HepG2 (cell line): ENCODE results near the gene PRSS36. TPM values are rescaled to one million over a fixed set of nuclear protein-coding genes. Genes with fewer than 3 reads are reported as not detected.

Source experiments
- FOXP1 ChIP-seq, 2 experiments: fragments of 450-650 bp in 1 of 2; IDR thresholded peaks; 2 replicates each; pipeline ENCODE4 v1.6.1; 2017 to 2018; ENCODE audit warnings: antibody characterized with exemption in 1 of 2
- KMT2A ChIP-seq: sonication (generic); formaldehyde crosslinking; IDR thresholded peaks from 2 replicates; pipeline ENCODE4 v1.4.0; 2020; ENCODE audit warnings: missing genetic modification reagents
- LRRFIP1 ChIP-seq: sonication (generic); formaldehyde crosslinking; conservative IDR thresholded peaks from 2 replicates; pipeline ENCODE4 v1.4.0; 2020; ENCODE audit warnings: missing genetic modification reagents
- MAZ ChIP-seq, 2 experiments: sonication (generic) in 1 of 2; formaldehyde crosslinking in 1 of 2; IDR thresholded peaks; 2 replicates each; pipeline versions ENCODE4 v1.5.0 to v1.6.1; 2012 to 2020; ENCODE audit warnings: low read depth in 2 of 2, mild to moderate bottlenecking in 2 of 2, borderline replicate concordance in 1 of 2, improper control_type of control experiment in 1 of 2, low read length in 1 of 2, missing genetic modification reagents in 1 of 2, moderate library complexity in 1 of 2
- NFKB2 ChIP-seq: sonication (generic); formaldehyde crosslinking; IDR thresholded peaks from 2 replicates; pipeline ENCODE4 v1.4.0; 2020; ENCODE audit warnings: missing genetic modification reagents, borderline replicate concordance
- PHB2 ChIP-seq: fragments of 450-650 bp; IDR thresholded peaks from 2 replicates; pipeline ENCODE4 v1.6.1; 2018; ENCODE audit not compliant: partially characterized antibody
- RARA ChIP-seq: IDR thresholded peaks from 2 replicates; pipeline ENCODE4 v1.6.1; 2016; ENCODE audit warnings: missing genetic modification reagents, missing compliant biosample characterization
- SP5 ChIP-seq: IDR thresholded peaks from 2 replicates; pipeline ENCODE4 v1.6.1; 2016; ENCODE audit warnings: low read depth, borderline replicate concordance
- ZBTB42 ChIP-seq: sonication (generic); formaldehyde crosslinking; IDR thresholded peaks from 2 replicates; pipeline ENCODE4 v1.5.0; 2020; ENCODE audit warnings: mild to moderate bottlenecking, missing genetic modification reagents
- ZSCAN21 ChIP-seq: sonication (generic); formaldehyde crosslinking; IDR thresholded peaks from 2 replicates; pipeline ENCODE4 v1.8.0; 2022; ENCODE audit warnings: mild to moderate bottlenecking, missing genetic modification reagents, moderate library complexity, borderline replicate concordance
- polyA plus RNA-seq, 8 experiments: library from polyadenylated mRNA; depleted of rRNA in 3 of 8; stranded (reverse) in 7 of 8; unstranded in 1 of 8; fragments of >200 nt; fragmentation: Illumina TruSeq in 4 of 8; extraction: Trizol in 4 of 8; gene quantifications; 2 replicates each; pipeline versions ENCODE4 v1.2.1 to v1.2.3, GENCODE V29; 2011 to 2016; ENCODE audit warnings: low read depth in 4 of 8, missing spikeins in 1 of 8, mixed read lengths in 1 of 8; ENCODE audit not compliant: insufficient read depth in 1 of 8
- total RNA-seq, 5 experiments: library from RNA; depleted of rRNA; stranded (reverse); fragments of >200 nt; fragmentation: Illumina TruSeq; extraction: Trizol; gene quantifications; 2 replicates each; pipeline ENCODE4 v1.2.3, GENCODE V29; 2016; ENCODE audit warnings: low read depth in 1 of 5
- TF ChIP-seq, protein P1 (sequence below): IDR thresholded peaks from 2 replicates; pipeline ENCODE4 v1.6.1; 2016; ENCODE audit warnings: missing genetic modification reagents, missing compliant biosample characterization
- TF ChIP-seq, protein P2 (sequence below): sonication (generic); formaldehyde crosslinking; IDR thresholded peaks from 2 replicates; pipeline ENCODE4 v1.4.0; 2020; ENCODE audit warnings: missing genetic modification reagents, borderline replicate concordance

PRSS36 gene
- total and polyA plus RNA-seq, 2 of the 13 experiments (the other 11 are each of a cell fraction or from before 2014, with no cell fraction given): 1.5 to 2.1 TPM

DNA sequence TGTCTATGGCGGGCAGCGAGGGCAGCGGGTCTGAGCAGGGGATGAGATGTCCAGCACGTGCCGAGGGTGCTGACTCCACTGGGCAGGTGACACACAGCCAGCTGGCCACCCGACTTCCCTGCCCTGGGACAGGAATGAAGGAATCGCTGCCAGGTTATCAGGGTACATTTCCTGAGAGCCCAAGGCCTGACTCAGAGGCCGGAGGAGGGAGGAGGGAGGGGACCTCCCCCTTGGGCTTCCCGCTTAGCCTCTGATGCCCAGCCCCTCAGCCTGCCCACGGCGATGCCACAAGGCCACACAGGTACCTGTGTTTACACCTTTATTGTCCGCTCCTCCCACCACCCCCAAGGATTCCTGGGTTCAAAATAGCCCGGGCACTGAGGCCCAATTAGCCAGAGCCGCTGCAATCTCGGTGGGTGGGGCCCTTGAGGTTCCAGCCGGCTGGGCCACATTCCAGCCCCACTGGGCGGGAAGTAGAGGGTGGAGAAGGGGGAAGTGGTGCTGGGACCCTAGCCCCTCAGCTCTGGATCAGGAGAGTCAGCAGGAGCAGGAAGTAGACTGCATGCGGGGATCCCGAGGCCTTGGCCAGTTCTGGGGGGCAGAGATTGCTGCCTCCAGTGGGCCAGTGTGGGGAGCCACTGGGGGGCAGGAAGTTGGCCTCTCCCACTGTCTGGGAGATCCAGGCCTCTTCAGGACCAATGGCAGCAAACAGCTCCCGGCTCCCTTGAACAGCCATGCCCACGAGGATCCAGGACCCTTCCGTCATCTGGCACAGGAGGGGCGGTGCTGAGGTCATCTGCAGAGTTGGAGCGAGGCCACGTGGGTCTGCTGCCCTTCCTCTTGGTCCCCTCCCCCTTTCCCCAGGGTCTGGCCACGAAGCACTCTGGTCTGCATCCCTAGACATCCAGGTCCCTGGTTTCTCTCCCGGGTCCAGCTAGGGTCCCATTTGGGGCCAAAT is 11.0 kb downstream of the PRSS36 start (continued):
- no peak for TF ChIP-seq LRRFIP1 (CRISPR knock-in tag)
- TF ChIP-seq SP5: peak; percentile 62; the same call in 1 of the 2 replicates
- no peak for TF ChIP-seq MAZ (IDR thresholded peaks at IDR 0.05; ENCODE audit: borderline replicate concordance, low read depth, low read length)
- TF ChIP-seq MAZ (CRISPR knock-in tag; IDR thresholded peaks at IDR 0.05; ENCODE audit: low read depth): peak; percentile 52; the same call in 1 of the 2 replicates
- peak; percentile 23; the same call in 1 of the 2 replicates for TF ChIP-seq ZSCAN21 (CRISPR knock-in tag)
- no peak for TF ChIP-seq ZBTB42 (CRISPR knock-in tag)
- TF ChIP-seq KMT2A (CRISPR knock-in tag): no peak
- TF ChIP-seq FOXP1 (IDR thresholded peaks at IDR 0.05): no peak
- no peak for TF ChIP-seq FOXP1 (CRISPR knock-in tag; IDR thresholded peaks at IDR 0.05)
- peak; percentile 35 for TF ChIP-seq NFKB2
- no peak for TF ChIP-seq PHB2
- TF ChIP-seq, protein P1, sequence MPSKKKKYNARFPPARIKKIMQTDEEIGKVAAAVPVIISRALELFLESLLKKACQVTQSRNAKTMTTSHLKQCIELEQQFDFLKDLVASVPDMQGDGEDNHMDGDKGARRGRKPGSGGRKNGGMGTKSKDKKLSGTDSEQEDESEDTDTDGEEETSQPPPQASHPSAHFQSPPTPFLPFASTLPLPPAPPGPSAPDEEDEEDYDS (CRISPR knock-in tag): 0 out of 2 replicates have a peak, but pooled peaks have one; percentile 15
- TF ChIP-seq, protein P2, sequence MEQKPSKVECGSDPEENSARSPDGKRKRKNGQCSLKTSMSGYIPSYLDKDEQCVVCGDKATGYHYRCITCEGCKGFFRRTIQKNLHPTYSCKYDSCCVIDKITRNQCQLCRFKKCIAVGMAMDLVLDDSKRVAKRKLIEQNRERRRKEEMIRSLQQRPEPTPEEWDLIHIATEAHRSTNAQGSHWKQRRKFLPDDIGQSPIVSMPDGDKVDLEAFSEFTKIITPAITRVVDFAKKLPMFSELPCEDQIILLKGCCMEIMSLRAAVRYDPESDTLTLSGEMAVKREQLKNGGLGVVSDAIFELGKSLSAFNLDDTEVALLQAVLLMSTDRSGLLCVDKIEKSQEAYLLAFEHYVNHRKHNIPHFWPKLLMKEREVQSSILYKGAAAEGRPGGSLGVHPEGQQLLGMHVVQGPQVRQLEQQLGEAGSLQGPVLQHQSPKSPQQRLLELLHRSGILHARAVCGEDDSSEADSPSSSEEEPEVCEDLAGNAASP: no peak
- no peak for TF ChIP-seq RARA (CRISPR knock-in tag)
